ENCODE results near the gene PDGFRB. TPM values are rescaled to one million over a fixed set of nuclear protein-coding genes. Genes with fewer than 3 reads are reported as not detected.

The PDGFRB gene
- total and polyA plus RNA-seq, 12 donors = 15.5 to 101 (median 42.9) TPM

DNA sequence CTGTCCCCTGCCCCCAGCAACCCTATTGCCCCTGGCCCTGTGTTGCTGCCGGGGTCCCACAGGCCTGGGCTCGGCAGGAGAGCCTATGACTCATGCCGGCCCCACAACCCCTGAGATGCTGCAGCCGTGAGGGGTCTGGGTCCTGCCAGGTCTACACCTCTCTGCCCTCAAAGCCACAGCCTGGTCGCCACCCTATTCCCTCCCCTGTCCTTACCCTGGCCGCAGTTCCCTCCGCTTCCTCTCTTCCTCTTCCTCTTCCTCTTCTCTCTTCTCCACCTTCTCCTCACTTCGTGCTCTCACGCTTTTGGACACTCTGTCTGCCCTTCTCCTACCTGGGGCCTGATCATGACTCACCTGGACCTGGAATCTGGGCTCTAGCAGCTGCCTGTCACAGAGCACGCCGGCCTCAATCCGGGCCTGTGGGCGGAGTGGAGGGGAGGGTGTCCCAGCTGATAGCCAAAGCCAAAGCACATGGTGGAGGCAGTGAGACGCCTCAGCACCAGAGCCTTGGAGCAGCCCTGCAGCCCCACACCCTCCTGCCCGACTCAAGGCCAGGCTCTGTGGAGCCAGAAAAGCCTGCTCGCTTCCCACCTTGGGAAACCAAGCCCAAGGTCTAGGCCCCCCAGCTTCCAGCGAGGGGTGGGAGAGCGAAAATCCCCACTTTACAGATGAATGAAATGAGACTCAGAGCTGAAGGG is 42.4 kb downstream of the PDGFRB start:
- peak overlapping the region in 8 of 10 donors; percentile 26 to 71 (median 45) for H3K27ac ChIP-seq
- H3K36me3 ChIP-seq = peaks cover 0 to 41% (median 0%) of the 10 kb centered on the region in 9 donors
- H3K4me1 ChIP-seq = peaks cover 0 to 37% (median 23%) of the 10 kb centered on the region in 9 donors
- H3K9me3 ChIP-seq = no peaks in the 10 kb centered on the region
- TF ChIP-seq, protein P1, sequence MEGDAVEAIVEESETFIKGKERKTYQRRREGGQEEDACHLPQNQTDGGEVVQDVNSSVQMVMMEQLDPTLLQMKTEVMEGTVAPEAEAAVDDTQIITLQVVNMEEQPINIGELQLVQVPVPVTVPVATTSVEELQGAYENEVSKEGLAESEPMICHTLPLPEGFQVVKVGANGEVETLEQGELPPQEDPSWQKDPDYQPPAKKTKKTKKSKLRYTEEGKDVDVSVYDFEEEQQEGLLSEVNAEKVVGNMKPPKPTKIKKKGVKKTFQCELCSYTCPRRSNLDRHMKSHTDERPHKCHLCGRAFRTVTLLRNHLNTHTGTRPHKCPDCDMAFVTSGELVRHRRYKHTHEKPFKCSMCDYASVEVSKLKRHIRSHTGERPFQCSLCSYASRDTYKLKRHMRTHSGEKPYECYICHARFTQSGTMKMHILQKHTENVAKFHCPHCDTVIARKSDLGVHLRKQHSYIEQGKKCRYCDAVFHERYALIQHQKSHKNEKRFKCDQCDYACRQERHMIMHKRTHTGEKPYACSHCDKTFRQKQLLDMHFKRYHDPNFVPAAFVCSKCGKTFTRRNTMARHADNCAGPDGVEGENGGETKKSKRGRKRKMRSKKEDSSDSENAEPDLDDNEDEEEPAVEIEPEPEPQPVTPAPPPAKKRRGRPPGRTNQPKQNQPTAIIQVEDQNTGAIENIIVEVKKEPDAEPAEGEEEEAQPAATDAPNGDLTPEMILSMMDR (IDR thresholded peaks at IDR 0.05) = no peak
- no peaks in the 10 kb centered on the region for H3K27me3 ChIP-seq
- no peak for DNase-seq
- peak in 7 of 8 donors; percentile 16 to 45 (median 34) for ATAC-seq
- intact Hi-C loops (cut with DNase I) = no loop called here
- 67 to 76% methylated on average over 18 of the region's 18 CpGs for whole genome bisulfite sequencing, 2 donors
- no peak overlapping the region for H3K4me3 ChIP-seq

DNA sequence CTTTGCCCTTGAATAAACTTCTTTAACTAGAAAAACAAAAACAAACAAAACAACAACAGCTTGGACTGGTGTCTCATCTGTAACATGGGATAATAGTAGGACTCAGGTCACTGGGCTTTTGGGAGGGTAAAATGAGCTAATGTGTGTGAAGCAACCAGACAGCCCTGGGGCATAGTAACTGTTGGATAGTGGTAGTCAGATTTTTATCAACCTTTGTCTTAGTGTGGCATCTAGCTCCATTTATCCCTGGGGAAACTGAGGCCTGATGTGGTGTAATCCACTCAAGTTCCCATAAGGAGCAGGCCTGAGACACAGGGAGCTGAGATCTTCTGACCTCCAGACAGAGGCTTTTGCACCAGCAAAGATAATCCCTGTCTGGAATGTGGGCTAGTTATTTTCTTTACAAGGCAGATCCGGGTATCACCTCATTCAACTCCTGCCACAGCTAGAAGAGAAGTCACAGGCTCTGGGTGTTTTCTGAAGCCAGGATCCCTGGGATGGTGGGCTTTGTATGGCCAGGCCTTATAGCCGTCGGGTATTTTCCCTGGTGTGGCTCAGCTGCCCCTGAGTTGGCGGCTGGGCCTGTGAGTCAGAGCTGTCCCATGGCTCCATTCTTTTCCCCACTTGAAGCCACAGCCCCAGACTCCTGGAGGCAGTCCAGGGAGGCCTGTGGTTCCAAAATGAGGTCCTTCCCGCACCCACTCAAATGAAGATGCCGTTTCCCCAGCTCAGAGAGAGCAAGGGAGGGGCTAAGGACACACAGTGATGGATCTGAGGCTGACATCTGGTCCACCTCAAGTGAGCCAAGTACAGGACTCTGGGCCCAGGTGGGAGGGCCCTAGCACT is 43.2 kb downstream of the PDGFRB start:
- Histone ChIP-seq H3K9me3 (no peaks in the 10 kb centered on the region), H3K4me3 (no peak overlapping the region), H3K27ac (peak overlapping the region in 8 of 10 donors; percentile 26 to 71 (median 45)), H3K36me3 (peaks cover 0 to 35% (median 0%) of the 10 kb centered on the region in 9 donors), H3K4me1 (peaks cover 0 to 40% (median 23%) of the 10 kb centered on the region in 9 donors), H3K27me3 (no peaks in the 10 kb centered on the region)
- DNase-seq (peak in 1 of 2 donors; percentile 57), ATAC-seq (peak; percentile 27 to 67 (median 54))
- TF ChIP-seq, protein P1 (IDR thresholded peaks at IDR 0.05) = no peak
- intact Hi-C loops (cut with DNase I) = no loop called here
- 57 to 63% methylated on average over 6 of the region's 6 CpGs for WGBS, 2 donors

DNA sequence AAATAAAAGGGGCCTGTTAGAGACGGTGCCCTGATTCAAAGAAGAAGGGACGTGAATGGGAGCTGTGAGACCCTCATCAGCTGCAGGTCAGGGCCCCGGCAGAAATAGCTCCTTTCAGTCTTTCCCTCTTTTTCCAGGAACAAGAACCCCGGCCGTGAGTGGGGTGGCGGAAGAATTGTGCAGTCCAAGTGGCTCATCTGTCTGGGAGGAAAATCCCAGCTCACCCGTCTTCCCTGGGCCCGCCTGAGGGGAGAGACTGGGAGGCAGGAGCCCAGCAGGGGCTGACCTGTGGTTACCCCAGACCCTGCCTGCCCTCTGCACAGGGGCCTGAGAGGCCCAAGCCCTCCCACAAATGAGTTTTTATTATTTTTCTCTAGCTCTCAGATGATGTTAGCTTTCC is 44.5 kb downstream of the PDGFRB start:
- intact Hi-C loops (cut with DNase I) = no loop called here
- 79 to 81% methylated on average over 8 of the region's 8 CpGs for WGBS, 2 donors
- ATAC-seq (no peak), DNase-seq (no peak)
- Histone ChIP-seq H3K4me3 (no peak overlapping the region), H3K27me3 (no peaks in the 10 kb centered on the region), H3K9me3 (no peaks in the 10 kb centered on the region), H3K27ac (no peak overlapping the region), H3K4me1 (peaks cover 0 to 46% (median 23%) of the 10 kb centered on the region in 9 donors), H3K36me3 (peaks cover 0 to 26% (median 0%) of the 10 kb centered on the region in 9 donors)
- TF ChIP-seq, protein P1 (IDR thresholded peaks at IDR 0.05) = no peak

DNA sequence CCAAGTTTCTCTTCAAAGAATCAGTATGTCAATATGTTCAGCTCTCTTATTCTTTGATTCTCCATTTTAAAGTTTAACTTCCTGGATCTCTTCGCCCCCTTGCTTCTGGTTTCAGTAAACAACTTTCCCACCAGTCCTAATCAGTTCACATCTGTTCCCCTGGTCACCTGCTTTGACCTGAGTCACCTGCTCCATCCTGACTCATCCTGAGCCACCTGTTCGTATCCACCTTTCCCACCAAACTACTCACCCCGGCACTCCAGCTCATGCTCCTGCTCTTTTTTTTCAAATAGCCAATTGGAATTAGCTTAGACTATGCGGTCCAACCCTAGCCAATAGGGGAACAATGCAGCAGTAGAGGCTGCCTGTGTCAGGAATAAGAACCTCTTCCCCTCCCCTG is 45.7 kb downstream of the PDGFRB start:
- 75 to 96% methylated on average over 4 of the region's 4 CpGs for WGBS, 2 donors
- H3K36me3 ChIP-seq = peaks cover 0 to 14% (median 0%) of the 10 kb centered on the region in 9 donors
- H3K27me3 ChIP-seq = no peaks in the 10 kb centered on the region
- intact Hi-C loops (cut with DNase I) = no loop called here
- no peak overlapping the region for H3K4me3 ChIP-seq
- H3K4me1 ChIP-seq = peaks cover 0 to 52% (median 19%) of the 10 kb centered on the region in 9 donors
- no peaks in the 10 kb centered on the region for H3K9me3 ChIP-seq
- H3K27ac ChIP-seq = no peak overlapping the region
- DNase-seq = no peak
- ATAC-seq = no peak
- TF ChIP-seq, protein P1 (IDR thresholded peaks at IDR 0.05) = no peak
